ACC112 (cell line): ENCODE data around the gene ADCY1.

ENCODE experiments used
- H2AFZ ChIP-seq: fragments of 200-600 bp; sonication (generic); one replicate; pipeline ENCODE4 v1.6.0; 2017; ENCODE audit warnings: antibody characterized with exemption, low read length; ENCODE audit not compliant: unreplicated experiment
- H3K27ac ChIP-seq: fragments of 200-600 bp; sonication (generic); 2 replicates; pipeline ENCODE4 v1.5.1; 2014; ENCODE audit warnings: low read depth, mild to moderate bottlenecking, antibody characterized with exemption, low read length, moderate library complexity
- H3K27me3 ChIP-seq: fragments of 200-600 bp; sonication (generic); 2 replicates; pipeline ENCODE4 v1.6.1; 2014; ENCODE audit warnings: mild to moderate bottlenecking, antibody characterized with exemption, low read length, moderate library complexity, mixed read lengths; ENCODE audit not compliant: insufficient read depth
- H3K36me3 ChIP-seq: fragments of 200-600 bp; sonication (generic); 2 replicates; pipeline ENCODE4 v1.6.1; 2016; ENCODE audit warnings: mild to moderate bottlenecking, antibody characterized with exemption, low read length, moderate library complexity, mixed read lengths; ENCODE audit not compliant: insufficient read depth
- H3K4me1 ChIP-seq: fragments of 200-600 bp; sonication (generic); one replicate; pipeline ENCODE4 v1.6.1; 2016; ENCODE audit warnings: low read length, mixed read lengths; ENCODE audit not compliant: insufficient read depth, unreplicated experiment, control insufficient read depth
- H3K4me3 ChIP-seq: fragments of 200-600 bp; sonication (generic); 2 replicates; pipeline ENCODE4 v1.5.1; 2014; ENCODE audit warnings: mild to moderate bottlenecking, low read depth, low read length
- H3K79me2 ChIP-seq: fragments of 200-600 bp; sonication (generic); one replicate; pipeline ENCODE4 v1.6.0; 2016; ENCODE audit warnings: low read length; ENCODE audit not compliant: control insufficient read depth, unreplicated experiment, insufficient read depth

ADCY1 gene

DNA sequence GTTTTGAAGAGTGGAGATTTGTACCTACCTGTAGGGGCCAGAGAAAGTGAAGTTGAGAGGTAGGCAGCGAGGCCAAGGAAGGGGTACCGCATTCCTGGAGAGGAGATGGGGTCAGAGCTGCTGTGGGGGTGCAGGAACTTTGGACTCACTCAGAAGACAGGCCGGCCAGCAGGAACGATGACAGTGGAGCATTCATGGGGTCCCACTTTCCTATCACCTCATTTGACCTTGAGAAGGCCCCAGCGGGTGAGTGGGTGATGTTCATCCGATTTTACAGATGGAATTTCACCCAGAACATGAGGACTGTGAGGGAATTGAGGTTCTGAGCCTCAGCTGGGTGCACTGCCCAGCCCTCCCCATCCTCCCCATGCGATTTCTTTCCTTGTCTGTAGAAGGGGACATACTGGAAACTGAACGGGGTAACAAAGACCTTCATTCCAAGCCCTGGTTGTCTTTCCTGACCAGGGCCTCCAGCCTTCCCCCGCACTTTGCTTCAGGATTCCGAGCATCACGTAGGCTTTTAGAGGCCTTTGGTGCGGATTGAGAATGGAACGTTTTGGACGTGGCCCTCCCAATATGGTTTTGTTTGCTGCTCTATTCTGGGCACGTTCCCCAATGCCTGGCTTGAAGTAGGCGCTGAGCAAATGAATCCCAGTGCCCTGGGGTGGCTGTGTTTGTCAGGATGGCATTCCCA is 87.3 kb downstream of the ADCY1 start:
- Histone ChIP-seq H3K27me3 (no peaks in the 10 kb centered on the region), H3K4me3 (no peak overlapping the region), H3K79me2 (no peaks in the 10 kb centered on the region), H3K27ac (no peak overlapping the region), H3K36me3 (no peaks in the 10 kb centered on the region), H3K4me1 (no peaks in the 10 kb centered on the region), H2AFZ (no peak overlapping the region)

DNA sequence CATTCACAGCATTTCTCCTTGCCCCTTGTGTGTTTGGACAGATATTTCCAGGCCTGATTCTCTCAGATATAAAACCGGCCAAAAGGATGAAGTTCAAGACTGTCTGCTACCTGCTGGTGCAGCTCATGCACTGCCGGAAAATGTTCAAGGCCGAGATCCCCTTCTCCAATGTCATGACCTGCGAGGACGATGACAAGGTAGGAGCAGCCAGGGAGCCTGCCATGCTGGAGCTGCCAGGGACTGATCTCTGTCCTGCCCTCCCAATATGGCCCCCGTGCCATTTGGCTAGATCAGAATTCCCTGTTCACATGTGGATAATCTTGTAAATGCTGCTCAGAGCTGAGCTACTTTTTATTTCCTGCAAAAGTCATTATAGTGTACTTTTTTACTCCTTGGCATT is 87.8 kb downstream of the ADCY1 start:
- Histone ChIP-seq H3K27me3 (no peaks in the 10 kb centered on the region), H3K4me1 (no peaks in the 10 kb centered on the region), H2AFZ (no peak overlapping the region), H3K79me2 (no peaks in the 10 kb centered on the region), H3K27ac (no peak overlapping the region), H3K36me3 (no peaks in the 10 kb centered on the region), H3K4me3 (no peak overlapping the region)

DNA sequence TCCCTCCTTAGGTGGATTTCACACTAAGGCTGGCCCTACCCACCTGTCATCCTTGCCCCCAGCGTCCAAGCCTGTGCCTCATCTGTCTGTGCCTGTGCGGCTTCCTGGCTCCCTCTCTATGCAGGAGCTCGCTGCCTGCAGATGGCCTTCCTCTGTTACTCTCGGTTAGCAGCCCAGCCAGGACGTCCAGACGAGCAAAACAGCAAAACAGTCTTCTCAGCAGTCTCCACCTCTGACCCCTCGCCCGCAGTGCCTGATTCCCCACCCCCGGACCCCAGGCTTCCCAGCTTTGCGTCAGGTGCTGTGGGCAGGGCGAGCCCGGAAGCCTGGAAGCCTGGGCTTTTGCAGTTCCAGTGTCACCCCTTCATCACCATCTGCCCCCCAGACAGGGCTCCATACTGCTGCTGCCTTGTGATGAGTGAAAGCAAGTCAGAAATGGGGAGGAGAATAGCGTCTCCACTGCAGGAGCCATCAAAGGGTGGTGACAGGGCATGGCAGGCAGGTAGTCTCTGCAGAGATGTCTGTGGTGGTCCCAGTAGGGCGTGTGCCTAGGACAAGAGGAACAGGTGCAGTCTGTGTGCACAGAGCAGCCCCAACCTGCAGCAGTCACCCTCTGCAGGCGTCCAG is 88.5 kb downstream of the ADCY1 start:
- H3K79me2 ChIP-seq = no peaks in the 10 kb centered on the region
- H3K4me3 ChIP-seq = no peak overlapping the region
- H3K4me1 ChIP-seq = no peaks in the 10 kb centered on the region
- no peaks in the 10 kb centered on the region for H3K27me3 ChIP-seq
- H3K27ac ChIP-seq = no peak overlapping the region
- no peaks in the 10 kb centered on the region for H3K36me3 ChIP-seq
- no peak overlapping the region for H2AFZ ChIP-seq

DNA sequence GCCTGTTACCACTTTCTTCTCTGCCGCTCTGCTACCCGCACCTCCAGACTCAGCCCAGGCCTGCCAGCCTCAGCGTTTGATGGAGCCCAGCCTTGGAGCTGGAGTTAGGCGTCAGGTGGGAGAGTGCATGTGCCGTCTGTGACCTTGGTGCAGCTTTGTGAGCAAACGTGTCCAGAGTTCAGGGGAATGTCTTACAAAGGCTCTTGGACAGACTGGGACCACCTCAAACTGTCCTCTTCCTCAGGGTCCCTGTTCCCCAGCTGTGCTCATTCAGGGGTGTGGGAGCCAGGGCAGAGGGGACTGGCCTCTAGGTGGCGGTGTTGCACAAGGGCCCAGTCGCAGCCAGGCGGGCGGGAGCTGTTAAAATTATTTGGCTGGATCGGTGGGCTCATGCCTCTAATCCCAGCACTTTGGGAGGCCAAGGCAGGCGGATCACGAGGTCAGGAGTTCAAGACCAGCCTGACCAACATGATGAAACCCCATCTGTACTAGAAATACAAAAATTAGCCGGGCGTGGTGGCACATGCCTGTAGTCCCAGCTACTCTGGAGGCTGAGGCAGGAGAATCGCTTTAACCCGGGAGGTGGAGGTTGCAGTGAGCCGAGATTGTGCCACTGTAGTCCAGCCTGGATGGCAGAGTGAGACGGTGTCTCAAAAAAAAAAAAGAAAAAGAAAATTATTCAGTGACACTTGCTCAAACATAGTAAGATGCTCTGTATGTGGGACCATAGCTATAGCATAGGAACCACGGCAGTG is 89.2 kb downstream of the ADCY1 start:
- H3K27me3 ChIP-seq = no peaks in the 10 kb centered on the region
- H3K4me1 ChIP-seq = no peaks in the 10 kb centered on the region
- H3K27ac ChIP-seq = no peak overlapping the region
- no peaks in the 10 kb centered on the region for H3K79me2 ChIP-seq
- H3K4me3 ChIP-seq = no peak overlapping the region
- H3K36me3 ChIP-seq = no peaks in the 10 kb centered on the region
- H2AFZ ChIP-seq = no peak overlapping the region

DNA sequence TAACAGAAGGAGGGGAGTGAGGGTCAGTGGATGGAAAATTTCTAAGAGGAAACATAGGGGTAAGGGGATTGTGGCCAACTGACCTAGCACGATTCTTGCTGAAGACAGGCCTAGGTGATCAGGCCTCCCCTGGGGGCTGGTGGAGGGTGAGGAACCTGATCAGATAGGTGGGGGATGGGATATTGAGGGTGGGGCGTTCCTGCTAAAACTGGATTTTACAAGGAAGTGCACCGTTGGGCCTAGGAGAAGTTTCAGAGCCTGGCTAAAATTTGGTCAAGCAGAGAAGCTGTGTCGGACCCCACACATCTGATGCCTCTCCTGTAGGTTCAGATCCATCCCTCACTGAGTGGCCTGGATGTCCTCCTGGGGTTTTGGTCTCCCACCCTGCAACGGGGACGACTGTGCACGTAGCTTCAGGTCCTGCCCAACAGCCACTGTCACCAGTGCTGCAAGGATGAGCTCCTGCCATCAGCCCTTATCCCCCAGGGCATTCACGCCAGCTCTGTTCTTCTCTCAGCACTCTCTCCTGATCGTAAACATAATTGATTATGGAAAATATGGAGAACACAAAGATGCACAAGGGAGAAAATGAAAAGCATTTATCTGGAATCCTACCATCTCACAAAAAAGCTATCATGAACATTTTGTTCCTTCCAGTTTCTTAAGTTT is 89.9 kb downstream of the ADCY1 start:
- Histone ChIP-seq H3K27ac (no peak overlapping the region), H3K79me2 (no peaks in the 10 kb centered on the region), H3K36me3 (no peaks in the 10 kb centered on the region), H3K4me3 (no peak overlapping the region), H3K27me3 (no peaks in the 10 kb centered on the region), H3K4me1 (no peaks in the 10 kb centered on the region), H2AFZ (no peak overlapping the region)

DNA sequence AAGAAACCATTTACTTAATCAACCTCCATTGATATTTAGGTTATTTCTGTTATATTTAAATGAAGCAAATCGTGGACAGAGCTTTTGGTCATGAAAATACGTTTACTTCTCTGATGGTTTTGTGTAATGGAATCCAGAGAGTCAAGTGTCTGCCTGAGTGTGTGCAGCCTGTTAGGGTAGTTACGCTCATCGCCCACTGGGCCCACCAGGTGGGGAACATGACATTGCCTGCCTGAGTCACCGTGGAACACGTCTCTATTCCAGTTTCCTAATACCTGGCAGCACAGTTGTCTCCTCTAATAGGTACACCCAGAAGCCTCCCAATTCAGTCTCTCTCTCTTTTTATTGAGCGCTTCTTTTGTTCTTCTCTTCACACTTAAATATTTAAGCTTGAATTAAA is 91.0 kb downstream of the ADCY1 start:
- no peaks in the 10 kb centered on the region for H3K27me3 ChIP-seq
- no peaks in the 10 kb centered on the region for H3K4me1 ChIP-seq
- H2AFZ ChIP-seq = no peak overlapping the region
- no peaks in the 10 kb centered on the region for H3K79me2 ChIP-seq
- H3K4me3 ChIP-seq = no peak overlapping the region
- no peaks in the 10 kb centered on the region for H3K36me3 ChIP-seq
- H3K27ac ChIP-seq = no peak overlapping the region

DNA sequence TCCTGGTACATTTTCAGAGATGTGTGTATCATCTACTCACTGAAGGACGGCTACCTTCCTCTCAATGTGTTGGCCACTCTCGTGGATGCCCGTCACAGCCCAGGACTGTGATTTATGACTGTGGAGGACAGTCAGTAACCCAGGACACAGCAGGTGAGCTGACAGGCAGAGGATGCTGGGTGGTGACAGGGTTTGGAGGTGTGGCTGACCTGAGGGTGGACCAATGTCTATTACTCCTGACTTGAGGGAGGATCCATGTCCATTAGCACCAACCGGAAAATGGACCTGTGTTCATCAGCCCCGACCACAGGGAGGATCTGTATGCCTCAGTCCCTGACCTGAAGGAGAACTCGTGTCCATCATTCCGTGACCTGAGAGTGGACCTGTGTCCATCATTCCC is 96.1 kb downstream of the ADCY1 start:
- H3K4me3 ChIP-seq = no peak overlapping the region
- peaks cover 31% of the 10 kb centered on the region for H3K27me3 ChIP-seq
- H3K36me3 ChIP-seq = no peaks in the 10 kb centered on the region
- no peaks in the 10 kb centered on the region for H3K4me1 ChIP-seq
- no peak overlapping the region for H3K27ac ChIP-seq
- H2AFZ ChIP-seq = no peak overlapping the region
- no peaks in the 10 kb centered on the region for H3K79me2 ChIP-seq

DNA sequence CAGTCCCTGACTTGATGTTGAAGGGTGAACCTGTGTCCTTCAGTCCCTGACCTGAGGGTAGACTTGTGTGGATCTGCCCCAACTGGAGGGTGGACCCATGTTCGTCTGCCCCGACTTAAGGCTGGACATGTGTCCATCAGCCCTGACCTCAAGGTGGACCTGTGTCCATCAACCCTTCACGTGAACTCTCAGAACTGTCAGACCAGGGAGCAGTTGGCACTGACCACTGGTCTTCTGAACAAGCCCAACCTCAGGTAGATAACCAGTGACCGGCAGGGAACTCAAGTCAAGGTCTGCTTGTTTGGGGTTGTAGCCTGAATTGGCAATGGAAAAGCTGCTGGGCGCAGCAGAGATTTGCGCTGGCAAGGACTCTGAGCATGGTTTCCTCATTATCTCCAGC is 96.5 kb downstream of the ADCY1 start:
- H3K36me3 ChIP-seq = no peaks in the 10 kb centered on the region
- no peaks in the 10 kb centered on the region for H3K4me1 ChIP-seq
- H2AFZ ChIP-seq = no peak overlapping the region
- peaks cover 33% of the 10 kb centered on the region for H3K27me3 ChIP-seq
- H3K27ac ChIP-seq = no peak overlapping the region
- no peak overlapping the region for H3K4me3 ChIP-seq
- H3K79me2 ChIP-seq = no peaks in the 10 kb centered on the region

DNA sequence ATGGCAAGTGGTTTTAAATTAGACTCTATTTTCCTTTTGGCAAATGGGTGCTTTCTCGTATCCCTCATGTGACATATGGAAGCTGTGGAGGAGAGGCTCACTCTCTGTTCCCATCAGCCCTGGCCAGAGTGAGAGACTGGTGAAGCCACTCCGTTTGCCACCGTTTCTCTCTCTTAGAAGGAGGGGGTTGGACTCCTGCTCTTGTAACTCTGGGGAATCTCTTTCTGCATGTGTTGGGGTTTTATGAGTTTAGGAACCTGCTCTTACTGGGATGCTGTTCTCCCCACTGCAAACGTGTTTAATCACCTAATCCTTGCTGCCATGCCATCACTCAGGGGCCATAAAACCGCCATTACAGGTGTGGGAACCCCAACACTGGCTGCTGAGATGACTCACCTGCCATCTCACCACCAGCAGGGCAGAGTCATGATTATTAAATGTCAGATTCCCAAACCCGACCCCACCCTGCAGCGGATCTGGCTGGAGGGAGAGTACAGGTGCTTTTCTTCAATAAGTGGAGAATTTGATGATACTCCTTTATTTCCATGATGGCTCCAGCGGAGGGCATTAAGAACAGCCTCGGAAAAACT is 103.2 kb downstream of the ADCY1 start:
- no peak overlapping the region for H3K27ac ChIP-seq
- no peak overlapping the region for H3K4me3 ChIP-seq
- H3K79me2 ChIP-seq = no peaks in the 10 kb centered on the region
- no peaks in the 10 kb centered on the region for H3K36me3 ChIP-seq
- H3K27me3 ChIP-seq = peaks cover 32% of the 10 kb centered on the region
- no peaks in the 10 kb centered on the region for H3K4me1 ChIP-seq
- no peak overlapping the region for H2AFZ ChIP-seq

DNA sequence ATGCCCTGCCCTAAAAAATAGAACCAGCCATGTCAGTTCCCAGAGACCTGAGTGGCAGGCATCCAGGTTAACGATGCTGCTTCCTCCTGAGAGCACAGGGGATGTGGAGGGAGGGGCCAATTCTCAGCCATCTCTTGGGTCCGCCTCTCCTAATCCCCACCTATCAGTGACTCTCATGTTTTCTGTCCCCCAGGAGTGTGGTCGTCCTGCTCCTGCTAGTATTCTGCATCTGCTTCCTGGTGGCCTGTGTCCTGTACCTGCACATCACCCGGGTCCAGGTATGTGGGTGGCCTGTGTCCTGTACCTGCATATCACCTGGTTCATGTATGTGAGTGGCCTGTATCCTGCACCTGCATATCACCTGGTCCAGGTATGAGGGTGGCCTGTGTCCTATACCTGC is 105.3 kb downstream of the ADCY1 start:
- Histone ChIP-seq H3K79me2 (no peaks in the 10 kb centered on the region), H2AFZ (no peak overlapping the region), H3K36me3 (no peaks in the 10 kb centered on the region), H3K4me1 (no peaks in the 10 kb centered on the region), H3K27ac (no peak overlapping the region), H3K4me3 (no peak overlapping the region), H3K27me3 (peaks cover 26% of the 10 kb centered on the region)
